AG04449 (cell line): ENCODE measurements around the gene POSTN.

Experiments used
- CTCF ChIA-PET: fragments of 350-600 bp; formaldehyde crosslinking; extraction: SDS; loops from one replicate; lab custom pipeline; 2021; ENCODE audit warnings: antibody characterized with exemption; lab: Yijun Ruan, JAX
- POLR2A ChIA-PET: fragments of 400-600, 350-600 bp; formaldehyde crosslinking; extraction: SDS; loops from one replicate; lab custom pipeline; 2020; ENCODE audit warnings: antibody characterized with exemption, inconsistent platforms; lab: Yijun Ruan, JAX
- DNase-seq: peaks from one replicate; pipeline ENCODE4 v3.0.0-alpha.2; 2010; ENCODE audit warnings: low read depth, low spot score
- H3K4me3 ChIP-seq: 2 replicates; pipeline ENCODE4 v1.5.1; 2011; ENCODE audit warnings: low read depth, mild to moderate bottlenecking, control low read depth, low read length
- TF ChIP-seq, protein P1 (sequence below): IDR thresholded peaks from one replicate; pipeline ENCODE4 v1.5.1; 2011; ENCODE audit warnings: mild to moderate bottlenecking, moderate library complexity, low read length, control low read depth, inconsistent platforms; ENCODE audit not compliant: insufficient read depth; ENCODE audit errors: missing control alignments

POSTN gene

DNA sequence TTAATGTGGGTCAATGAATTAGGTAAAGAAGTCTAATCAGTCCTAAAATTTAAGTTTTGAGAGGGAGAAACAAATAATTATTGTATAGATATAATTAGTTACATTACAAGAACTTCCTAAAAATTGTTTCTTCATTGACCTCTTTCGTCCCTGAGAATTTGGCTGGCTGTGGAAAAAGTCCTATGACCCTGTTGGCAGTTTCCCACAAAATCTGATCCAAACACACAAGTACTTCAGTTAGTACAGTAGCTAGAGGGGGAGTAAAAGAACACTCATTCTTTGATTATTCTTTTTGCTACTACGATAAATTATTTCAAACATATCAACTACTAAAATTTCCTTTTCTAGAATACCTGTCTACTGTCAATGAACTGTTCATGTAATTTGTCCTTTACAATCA lies 11.3 kb downstream of the POSTN start:
- POLR2A ChIA-PET = no interaction called here
- CTCF ChIA-PET = no interaction called here
- TF ChIP-seq, protein P1, sequence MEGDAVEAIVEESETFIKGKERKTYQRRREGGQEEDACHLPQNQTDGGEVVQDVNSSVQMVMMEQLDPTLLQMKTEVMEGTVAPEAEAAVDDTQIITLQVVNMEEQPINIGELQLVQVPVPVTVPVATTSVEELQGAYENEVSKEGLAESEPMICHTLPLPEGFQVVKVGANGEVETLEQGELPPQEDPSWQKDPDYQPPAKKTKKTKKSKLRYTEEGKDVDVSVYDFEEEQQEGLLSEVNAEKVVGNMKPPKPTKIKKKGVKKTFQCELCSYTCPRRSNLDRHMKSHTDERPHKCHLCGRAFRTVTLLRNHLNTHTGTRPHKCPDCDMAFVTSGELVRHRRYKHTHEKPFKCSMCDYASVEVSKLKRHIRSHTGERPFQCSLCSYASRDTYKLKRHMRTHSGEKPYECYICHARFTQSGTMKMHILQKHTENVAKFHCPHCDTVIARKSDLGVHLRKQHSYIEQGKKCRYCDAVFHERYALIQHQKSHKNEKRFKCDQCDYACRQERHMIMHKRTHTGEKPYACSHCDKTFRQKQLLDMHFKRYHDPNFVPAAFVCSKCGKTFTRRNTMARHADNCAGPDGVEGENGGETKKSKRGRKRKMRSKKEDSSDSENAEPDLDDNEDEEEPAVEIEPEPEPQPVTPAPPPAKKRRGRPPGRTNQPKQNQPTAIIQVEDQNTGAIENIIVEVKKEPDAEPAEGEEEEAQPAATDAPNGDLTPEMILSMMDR = no peak
- H3K4me3 ChIP-seq = no peak overlapping the region
- DNase-seq = no peak

DNA sequence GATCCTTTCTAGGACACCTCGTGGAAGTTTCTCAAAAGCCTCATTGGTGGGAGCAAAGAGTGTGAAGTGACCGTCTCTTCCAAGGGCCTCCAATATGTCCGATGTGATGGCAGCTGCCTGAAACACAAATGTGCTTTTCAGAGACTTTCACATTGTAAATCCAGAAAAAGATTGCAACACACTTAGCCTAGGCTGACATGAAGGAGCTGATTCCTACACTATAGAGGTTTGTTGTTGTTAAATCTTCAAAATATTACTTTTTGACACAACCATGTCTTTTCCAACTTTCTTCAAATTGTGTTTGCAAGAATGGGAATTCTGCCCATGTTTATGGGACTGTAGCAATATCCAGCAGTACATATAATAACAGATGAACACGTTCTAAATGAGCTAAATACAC lies 12.4 kb downstream of the POSTN start:
- H3K4me3 ChIP-seq = no peak overlapping the region
- TF ChIP-seq, protein P1 = no peak
- CTCF ChIA-PET = no interaction called here
- POLR2A ChIA-PET = no interaction called here
- DNase-seq = no peak

DNA sequence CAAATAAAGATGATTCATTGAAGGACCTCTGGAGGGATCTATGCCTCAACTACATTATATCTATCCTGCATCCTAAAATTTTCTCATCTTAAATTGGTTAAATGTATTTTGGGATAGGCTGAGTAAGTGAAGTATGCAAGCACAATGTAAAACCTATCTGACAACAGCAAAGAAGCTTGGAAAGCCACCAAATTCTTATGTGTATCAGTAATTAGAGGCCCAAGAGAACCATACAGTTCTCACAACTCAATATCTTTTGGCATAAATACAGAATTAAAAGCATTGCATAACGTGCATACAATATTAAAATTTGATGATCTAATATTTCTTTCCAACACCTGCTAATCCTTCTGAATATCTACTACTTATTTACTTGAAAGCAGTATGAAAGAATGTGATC lies 13.0 kb downstream of the POSTN start:
- ChIA-PET POLR2A (no interaction called here), CTCF (interaction anchor here (0.9 to 2.4 kb wide), 3 partner anchors 17 to 515 kb away, joined by 3 to 9 read pairs (median 3); no protein-coding TSS in a partner anchor)
- TF ChIP-seq, protein P1 = no peak
- no peak overlapping the region for H3K4me3 ChIP-seq
- no peak for DNase-seq

DNA sequence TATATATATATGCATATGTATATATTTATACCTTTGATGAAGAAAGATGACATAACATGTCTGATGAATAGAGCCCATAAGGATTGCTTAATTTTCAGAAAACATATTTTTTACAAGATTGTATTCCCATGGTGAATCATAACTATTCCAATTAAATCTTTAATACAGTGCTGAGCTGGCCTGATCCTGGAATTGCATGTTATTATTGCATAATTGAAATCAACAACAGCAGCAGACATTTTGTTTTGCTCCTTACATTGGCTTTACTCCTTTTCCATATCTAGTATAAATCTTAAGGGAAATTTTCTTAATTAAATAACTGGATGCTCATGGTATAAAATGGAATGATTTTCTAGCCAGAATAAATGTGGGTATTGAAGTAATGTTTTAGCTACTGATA lies 22.0 kb downstream of the POSTN start:
- no peak for DNase-seq
- TF ChIP-seq, protein P1 = no peak
- ChIA-PET CTCF (no interaction called here), POLR2A (no interaction called here)
- no peak overlapping the region for H3K4me3 ChIP-seq

DNA sequence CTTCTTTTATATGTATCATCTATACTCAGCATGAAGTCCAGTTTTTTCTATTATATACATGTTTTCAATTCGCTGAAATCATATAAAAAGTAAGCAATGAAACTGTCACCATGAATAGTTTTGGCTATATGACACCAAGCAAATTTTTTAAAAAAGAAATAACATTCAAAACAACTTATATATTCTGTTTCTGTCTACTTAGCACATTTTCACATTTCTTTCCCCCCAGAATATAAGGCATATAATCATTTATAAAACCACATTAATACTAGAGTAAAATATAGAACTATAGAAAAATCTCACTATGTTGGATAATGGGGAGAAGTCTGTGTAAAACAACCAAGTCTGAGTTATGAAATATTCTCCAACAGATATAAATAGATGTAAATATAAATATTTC lies 33.1 kb downstream of the POSTN start:
- CTCF ChIA-PET = no interaction called here
- H3K4me3 ChIP-seq = no peak overlapping the region
- TF ChIP-seq, protein P1 = no peak
- POLR2A ChIA-PET = no interaction called here
- DNase-seq = no peak

- ChIA-PET POLR2A (no interaction called here), CTCF (no interaction called here)
- TF ChIP-seq, protein P1 = no peak
- DNase-seq = no peak
- no peak overlapping the region for H3K4me3 ChIP-seq
These were observed 37.5 kb downstream of the POSTN start for GRCh38 chr13:37561031-37561430.
